ENCODE measurements around the gene RPS6KB1.
A peak's percentile ranks its signal among the peaks of the same experiment; 100 is the strongest.
"Not testable (repeated sequence)": the region's sequence is repeated elsewhere in the genome, so short reads cannot be mapped to it uniquely, and the experiment has no call there.

The RPS6KB1 gene

DNA sequence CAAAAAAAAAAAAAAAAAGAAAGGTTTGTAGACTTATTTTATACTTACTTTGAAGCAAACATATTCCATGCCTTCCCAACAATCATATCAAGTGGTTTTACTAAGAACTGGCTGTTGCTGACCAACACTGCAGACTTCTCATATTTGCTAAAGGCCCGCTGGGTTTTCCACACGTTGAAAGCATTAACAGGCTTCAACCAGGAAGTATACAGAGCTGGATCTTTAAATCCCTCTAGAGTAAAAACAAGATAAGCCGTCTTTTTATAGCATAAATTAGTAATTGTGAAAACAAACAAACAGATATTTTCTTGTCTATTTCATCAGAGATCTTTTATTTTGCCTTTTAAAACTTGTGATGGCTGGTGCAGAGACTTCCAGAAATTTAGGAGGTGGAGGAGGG, 29.3 kb upstream of the RPS6KB1 start:
- in situ Hi-C loops (cut with MboI; ENCODE audit: low pct_unique_long_range_greater_than_20kb, low sequenced_read_pairs) = no loop called here
- no peak for DNase-seq

DNA sequence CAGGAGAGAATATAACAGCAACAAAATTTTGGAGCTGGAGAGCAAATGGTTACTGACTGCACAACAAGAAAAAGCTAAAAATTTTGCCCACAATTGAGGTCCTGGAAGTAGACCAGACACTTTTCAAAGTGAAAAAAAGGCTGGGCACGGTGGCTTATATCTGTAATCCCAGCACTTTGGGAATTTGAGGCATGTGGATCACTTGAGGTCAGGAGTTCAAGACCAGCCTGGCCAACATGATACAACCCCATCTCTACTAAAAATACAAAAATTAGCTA, 23.0 kb upstream of the RPS6KB1 start:
- in situ Hi-C loops (cut with MboI; ENCODE audit: low pct_unique_long_range_greater_than_20kb, low sequenced_read_pairs) = no loop called here
- DNase-seq = no peak

DNA sequence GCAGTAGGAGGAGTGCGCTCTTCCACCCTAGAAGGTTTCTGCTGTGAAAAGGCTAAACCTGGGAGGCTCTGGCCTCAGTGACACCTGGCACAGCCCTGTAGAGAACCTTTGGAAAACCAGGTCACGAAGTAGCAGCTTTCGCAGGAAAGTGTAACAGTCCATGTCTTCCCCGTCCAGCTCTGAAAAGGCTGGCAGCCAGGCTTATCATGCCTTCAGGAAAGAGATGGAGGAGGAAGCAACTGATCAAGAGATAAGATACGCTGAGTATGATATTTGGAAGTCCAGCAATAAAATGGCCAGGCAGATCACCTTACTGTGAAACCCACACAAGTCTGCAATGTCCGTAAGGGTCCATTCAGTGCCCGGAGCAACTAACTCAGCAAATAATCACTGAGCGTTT, 22.4 kb upstream of the RPS6KB1 start:
- no peak for DNase-seq
- in situ Hi-C loops (cut with MboI; ENCODE audit: low pct_unique_long_range_greater_than_20kb, low sequenced_read_pairs) = no loop called here

DNA sequence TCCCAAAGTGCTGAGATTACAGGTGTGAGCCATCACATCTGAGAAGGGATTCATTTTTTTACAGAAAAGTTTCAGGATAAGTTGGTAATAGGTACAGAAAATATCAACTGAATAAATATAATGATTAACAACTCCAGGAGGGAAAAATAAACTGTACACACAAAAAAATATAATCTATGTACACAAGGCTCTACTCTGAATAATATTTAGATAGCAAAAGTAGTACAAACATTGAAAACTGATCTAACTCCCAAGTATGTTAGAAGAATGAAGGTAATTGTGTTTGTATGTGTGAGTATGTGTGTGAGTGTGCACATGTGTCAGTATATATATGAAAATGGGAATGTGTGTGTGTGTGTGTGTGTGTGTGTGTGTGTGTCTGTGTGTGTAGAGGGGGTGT, 20.6 kb upstream of the RPS6KB1 start:
- in situ Hi-C loops (cut with MboI; ENCODE audit: low pct_unique_long_range_greater_than_20kb, low sequenced_read_pairs) = no loop called here
- no peak for DNase-seq

DNA sequence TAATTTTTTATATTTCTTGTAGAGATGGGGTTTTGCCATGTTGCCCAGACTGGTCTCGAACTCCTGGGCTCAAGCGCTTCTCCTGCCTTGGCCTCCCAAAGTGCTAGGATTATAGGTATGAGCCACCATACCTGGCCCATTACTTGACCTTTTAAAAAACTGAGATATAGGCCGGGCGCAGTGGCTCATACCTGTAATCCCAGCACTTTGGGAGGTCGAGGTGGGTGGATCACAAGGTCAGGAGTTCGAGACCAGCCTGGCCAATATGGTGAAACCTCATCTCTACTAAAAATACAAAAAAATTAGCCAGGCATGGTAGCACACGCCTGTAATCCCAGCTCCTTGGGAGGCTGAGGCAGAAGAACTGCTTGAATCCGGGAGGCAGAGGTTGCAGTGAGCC, 19.5 kb upstream of the RPS6KB1 start:
- DNase-seq; in situ Hi-C loops (cut with MboI; ENCODE audit: low pct_unique_long_range_greater_than_20kb, low sequenced_read_pairs): not testable (repeated sequence)

DNA sequence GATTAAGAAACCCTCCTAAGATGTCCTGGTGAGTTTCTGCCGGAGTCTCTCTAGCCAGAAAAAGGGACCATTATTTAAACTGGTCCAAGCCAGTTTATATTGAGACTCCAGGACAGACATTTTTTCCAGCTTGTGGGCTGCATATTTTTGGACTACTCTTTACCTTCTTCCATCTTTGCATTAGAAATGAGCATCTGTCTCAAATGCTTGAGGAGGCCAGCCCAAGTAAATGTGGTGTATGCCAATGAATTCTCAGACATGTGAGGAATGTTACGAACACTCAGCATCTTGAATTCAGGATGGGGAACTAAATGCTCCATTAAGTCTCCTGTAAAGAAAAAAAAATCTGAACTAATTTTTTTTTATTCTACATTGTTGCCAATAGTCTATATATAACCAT, 18.5 kb upstream of the RPS6KB1 start:
- DNase-seq = no peak
- in situ Hi-C loops (cut with MboI; ENCODE audit: low pct_unique_long_range_greater_than_20kb, low sequenced_read_pairs) = no loop called here

DNA sequence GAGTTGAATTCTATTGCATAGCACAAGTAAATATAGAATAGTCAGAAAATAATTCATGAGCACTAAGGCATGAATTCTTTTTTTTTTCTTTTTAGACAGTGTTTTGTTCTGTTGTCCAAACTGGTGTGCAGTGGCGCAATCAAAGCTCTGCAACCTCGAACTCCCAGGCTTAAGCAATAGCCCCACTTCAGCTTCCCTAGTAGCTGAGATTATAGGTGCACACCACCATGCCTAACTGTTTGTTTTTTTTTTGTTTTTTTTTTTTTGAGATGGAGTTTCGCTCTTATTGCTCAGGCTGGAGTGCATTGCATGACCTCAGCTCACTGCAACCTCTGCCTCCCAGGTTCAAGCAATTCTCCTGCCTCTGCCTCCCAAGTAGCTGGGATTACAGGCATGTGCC, 16.8 kb upstream of the RPS6KB1 start:
- in situ Hi-C loops (cut with MboI; ENCODE audit: low pct_unique_long_range_greater_than_20kb, low sequenced_read_pairs) = no loop called here
- no peak for DNase-seq

DNA sequence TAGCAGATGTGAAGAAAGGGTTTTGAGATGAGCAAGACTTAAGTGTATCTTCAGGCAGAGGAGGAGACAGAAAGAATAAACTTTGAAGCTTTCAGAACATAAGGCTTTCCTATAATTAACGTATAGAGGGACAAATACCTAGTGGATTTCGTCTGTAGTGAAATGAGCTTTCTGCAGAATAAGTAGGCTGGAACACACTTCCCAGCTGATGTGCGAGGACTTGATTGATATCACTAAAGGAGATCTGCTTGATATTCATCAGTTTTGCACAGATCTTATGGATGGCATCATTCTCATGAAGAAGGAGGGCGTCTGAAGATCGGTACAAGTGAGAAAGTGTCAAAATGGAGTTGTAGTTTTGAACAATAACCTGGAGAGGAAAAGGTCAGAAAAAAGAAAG, 15.0 kb upstream of the RPS6KB1 start:
- DNase-seq = no peak
- in situ Hi-C loops (cut with MboI; ENCODE audit: low pct_unique_long_range_greater_than_20kb, low sequenced_read_pairs) = no loop called here

DNA sequence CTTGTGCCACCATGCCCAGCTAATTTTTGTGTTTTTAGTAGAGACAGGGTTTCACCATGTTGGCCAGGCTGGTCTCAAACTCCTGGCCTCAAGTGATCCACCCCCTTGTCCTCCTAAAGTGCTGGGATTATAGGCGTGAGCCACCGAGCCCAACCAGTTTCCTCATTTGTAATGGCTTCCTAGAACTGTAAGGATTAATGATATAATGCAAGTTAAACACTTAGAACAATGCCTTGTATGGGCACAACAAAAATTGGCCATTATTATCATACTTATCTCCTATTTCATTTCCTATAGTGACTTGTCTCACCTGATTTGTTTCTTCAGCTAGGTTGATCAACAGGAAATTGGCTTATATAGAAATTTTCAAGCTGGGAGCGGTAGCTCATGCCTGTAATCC, 14.3 kb upstream of the RPS6KB1 start:
- in situ Hi-C loops (cut with MboI; ENCODE audit: low pct_unique_long_range_greater_than_20kb, low sequenced_read_pairs) = no loop called here

DNA sequence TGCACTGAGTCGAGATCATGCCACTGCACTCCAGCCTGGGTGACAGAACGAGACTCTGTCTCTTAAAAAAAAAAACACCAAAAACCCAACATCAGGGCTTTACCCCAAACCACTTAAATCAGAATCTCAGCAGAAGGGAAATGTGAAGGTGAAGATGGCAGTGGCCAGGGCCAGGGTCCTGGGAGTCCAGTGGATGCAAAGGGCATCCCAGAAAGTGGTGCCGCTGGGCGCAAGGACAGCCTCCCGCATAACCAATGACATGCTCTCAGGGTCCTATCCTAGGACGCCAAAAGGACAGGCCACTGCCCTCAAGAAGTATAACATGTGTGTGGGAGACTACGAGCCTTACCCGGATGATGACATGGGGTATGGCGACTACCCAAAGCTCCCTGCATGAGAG, 8.1 kb upstream of the RPS6KB1 start:
- in situ Hi-C loops (cut with MboI; ENCODE audit: low pct_unique_long_range_greater_than_20kb, low sequenced_read_pairs) = no loop called here
- no peak for DNase-seq

More for the DNA sequence above, 14.3 kb upstream of the RPS6KB1 start:
- no peak for DNase-seq

DNA sequence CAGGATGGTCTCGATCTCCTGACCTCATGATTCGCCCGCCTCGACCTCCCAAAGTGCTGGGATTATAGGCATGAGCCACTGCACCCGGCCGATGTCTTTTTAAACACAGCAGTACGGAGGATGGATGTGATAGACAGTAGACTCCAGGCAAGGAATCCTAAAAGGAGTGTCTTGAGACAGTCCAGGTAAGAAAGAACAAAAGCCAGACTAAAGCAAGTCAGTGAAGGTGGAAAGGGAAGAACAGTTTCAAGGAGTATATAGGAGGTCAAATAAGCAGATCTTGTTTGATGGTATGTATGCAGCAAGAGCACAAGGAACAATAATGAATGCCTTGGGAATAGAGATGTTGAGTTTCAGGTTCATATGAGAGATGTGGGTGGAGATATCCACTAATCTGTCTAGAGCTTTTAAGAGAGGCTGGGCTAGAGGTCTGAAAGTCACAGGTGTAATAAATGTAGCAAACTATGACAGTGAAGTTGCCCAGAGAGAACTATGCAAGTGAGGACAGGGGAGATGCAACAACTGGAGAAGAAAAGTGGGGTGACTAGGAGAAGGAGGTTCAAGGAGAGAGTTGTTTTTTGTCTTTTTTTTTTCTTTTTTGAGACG, 4.7 kb upstream of the RPS6KB1 start:
- DNase-seq = no peak
- in situ Hi-C loops (cut with MboI; ENCODE audit: low pct_unique_long_range_greater_than_20kb, low sequenced_read_pairs) = no loop called here

DNA sequence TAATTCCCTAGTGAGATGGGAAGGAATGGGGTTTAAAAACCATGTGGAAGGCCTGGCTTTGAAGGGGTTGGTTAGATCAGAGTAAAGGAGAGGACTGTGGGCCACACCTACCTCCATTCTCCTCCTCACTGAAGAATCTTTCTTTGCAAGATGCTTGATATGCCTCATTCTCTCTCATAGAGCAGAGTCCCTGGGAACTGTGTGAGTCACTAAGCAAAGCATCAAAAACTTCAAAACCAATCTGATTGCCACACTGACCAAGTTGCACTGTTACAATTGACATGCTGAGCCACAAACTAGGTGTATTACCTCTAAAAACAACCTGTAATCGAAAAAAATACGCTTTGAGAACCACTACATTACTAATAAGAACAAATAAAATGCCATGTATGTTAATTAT, 2.2 kb upstream of the RPS6KB1 start:
- no peak for DNase-seq
- in situ Hi-C loops (cut with MboI; ENCODE audit: low pct_unique_long_range_greater_than_20kb, low sequenced_read_pairs) = no loop called here

DNA sequence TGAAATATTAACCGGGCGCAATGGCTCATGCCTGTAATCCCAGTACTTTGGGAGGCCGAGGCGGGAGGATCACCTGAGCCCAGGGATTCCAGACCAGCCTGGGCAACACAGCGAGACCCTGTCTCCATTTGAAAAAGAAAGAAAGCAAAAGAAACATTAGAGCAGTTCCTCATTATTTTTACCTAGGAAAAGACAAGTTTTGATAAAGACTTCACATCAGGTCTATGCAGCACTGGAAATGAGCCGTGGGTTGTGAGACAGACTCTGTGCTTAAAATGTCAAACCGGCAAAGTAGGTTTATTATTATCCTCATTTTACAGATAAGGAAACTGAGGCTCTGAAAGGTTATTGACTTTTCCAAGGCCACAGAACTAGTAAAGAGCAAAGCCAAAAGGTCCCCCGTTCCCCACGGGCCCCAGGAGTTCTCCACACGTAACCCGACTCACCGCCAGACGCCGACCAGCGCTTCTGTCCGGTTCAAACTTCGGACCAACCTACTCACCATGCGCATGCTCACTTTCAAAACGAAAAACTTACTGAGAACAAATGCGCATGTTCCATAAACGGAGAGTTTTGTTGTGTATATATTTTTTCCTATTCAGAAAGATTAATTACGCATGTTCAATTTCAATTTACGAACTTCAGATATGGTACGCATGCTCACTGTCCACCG, 534 bp upstream of the RPS6KB1 start:
- in situ Hi-C loops (cut with MboI; ENCODE audit: low pct_unique_long_range_greater_than_20kb, low sequenced_read_pairs) = no loop called here
- no peak for DNase-seq

DNA sequence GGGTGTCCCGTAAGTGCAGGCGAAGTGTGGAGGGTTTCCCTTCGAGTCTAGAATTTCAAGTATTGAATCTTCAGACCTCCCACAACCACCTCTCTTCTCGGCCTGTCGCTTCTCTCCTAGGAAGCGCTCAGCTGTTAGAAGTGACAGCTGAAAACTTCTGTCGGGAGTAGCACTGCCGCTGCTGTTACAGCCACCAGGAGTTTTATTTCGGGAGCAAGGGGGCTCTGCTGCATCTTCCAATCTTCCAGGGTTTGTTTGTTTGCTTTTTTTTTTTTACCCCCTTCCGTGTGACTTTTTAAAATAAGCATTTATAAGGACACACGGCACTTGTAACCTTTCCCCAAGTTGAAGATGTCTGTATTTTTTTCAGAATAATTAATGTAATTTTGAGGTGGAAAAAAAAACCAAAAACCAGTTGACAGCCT, 767 bp downstream of the RPS6KB1 start:
- peak; percentile 55 for DNase-seq
- in situ Hi-C loops (cut with MboI; ENCODE audit: low pct_unique_long_range_greater_than_20kb, low sequenced_read_pairs) = no loop called here

DNA sequence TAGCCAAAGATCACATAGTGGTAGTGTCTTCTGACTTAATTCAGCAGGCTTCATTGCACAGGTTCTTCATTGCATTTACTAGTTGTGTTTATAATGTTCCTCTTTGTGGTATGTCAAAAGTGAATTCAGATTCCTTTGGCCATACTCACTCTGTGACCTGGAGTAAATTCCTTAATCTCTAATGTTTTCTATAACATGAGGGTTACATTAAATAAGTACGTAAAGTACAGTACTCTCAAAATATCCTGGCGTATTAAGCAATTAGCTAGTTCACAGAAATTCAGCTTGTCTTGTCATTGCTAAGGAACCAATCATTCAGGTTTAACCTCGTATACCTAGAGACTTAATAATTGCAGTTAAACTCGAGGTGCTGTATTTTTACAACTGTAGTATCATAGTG, 4.2 kb downstream of the RPS6KB1 start:
- DNase-seq = no peak
- in situ Hi-C loops (cut with MboI; ENCODE audit: low pct_unique_long_range_greater_than_20kb, low sequenced_read_pairs) = no loop called here

DNA sequence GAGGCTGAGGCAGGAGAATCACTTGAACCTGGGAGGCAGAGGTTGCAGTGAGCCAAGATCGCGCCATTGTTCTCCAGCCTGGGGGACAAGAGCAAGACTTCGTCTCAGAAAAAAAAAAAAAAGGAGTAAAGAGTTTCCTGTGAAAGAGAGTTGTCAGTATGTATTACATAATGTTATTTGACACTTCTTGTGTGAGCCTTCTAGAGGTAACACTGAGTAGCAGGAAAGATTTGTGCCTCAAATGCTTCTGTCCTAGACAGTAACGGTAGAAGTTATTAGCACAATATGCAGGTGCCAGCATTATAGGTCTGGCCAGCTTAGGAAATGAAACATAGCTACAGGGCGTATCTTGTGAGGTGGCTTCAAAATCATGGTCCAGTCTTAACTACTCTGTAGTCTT, 6.2 kb downstream of the RPS6KB1 start:
- DNase-seq = no peak
- in situ Hi-C loops (cut with MboI; ENCODE audit: low pct_unique_long_range_greater_than_20kb, low sequenced_read_pairs) = no loop called here

DNA sequence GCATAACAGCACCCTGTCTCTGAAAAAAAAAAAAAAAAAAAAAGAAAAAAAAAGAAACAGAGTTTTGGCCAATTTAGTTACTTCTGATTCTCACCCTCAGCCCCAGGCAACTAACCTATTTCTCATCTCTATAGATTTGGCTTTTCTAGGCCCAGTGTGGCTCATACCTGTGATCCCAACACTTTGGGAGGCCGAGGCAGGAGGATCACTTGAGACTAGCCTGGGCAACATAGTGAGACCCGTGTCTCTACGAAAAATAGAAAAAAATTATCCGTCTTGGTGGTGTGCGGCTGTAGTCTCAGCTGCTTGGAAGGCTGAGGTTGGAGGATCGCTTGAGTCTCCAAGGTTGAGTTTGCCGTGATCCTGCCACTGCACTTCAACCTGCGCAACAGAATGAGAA, 8.7 kb downstream of the RPS6KB1 start:
- DNase-seq = no peak
- in situ Hi-C loops (cut with MboI; ENCODE audit: low pct_unique_long_range_greater_than_20kb, low sequenced_read_pairs) = loop anchor here (25.0 kb wide), 1 partner anchor 161 kb away; no protein-coding TSS in a partner anchor

DNA sequence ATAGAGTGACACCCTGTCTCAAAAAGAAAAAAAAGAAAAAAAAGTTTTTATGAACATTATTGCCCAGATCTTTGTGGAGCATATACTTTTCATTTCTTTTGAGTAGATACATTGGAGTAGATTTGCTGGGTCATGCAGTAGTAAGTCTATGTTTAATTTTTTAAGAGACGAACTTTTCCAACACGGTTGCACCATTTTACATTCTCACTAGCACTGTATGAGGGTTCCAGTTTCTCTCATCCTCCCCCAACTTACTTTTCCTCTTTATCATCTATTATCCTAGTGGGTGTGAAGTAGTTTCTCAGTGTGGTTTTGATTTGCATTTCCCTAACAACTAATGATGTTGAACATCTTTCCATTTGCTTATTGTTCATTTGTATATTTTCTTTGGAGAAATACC, 10.5 kb downstream of the RPS6KB1 start:
- in situ Hi-C loops (cut with MboI; ENCODE audit: low pct_unique_long_range_greater_than_20kb, low sequenced_read_pairs) = loop anchor here (25.0 kb wide), 1 partner anchor 159 kb away; no protein-coding TSS in a partner anchor
- DNase-seq = no peak

DNA sequence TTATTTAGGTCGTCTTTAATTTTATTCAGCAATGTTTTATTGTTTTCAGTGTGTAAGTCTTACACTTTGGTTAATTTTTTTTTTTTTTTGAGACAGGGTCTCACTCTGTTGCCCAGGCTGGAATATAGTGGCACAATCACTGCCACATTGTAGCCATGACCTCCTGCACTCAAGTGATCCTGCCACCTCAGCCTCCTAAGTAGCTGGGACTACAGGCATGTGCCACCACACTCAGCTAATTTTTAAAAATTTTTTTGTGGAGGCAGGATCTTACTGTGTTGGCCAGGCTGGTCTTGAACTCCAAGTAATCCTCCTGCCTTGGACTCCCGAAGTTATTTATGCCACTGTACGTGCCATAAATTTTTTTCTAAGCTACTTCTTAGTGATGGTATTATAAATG, 14.5 kb downstream of the RPS6KB1 start:
- in situ Hi-C loops (cut with MboI; ENCODE audit: low pct_unique_long_range_greater_than_20kb, low sequenced_read_pairs) = loop anchor here (25.0 kb wide), 1 partner anchor 155 kb away; no protein-coding TSS in a partner anchor
- DNase-seq = no peak

DNA sequence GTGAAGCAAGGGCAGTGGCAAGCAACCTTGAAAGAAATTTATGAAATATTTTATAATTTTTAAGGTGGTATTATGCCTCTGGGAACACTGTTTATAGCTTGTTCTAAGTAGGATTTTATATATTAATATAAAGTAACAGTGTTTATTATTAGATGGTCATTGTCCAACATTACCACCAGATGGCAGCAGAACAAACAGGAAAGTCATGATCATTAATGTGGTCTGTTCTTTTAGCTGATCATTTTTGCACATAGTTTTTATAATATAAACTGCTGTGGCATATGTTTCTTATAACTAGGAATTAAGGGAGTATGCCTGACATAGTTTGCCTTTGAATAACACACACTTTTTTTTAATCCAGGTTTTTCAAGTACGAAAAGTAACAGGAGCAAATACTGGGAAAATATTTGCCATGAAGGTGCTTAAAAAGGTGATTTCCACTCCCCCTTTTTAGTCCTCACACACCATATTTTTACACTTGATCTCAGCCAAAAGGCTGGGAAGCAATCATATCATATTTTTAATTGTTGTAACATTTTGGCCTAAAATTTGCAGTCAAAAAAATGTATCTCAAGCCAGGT, 21.4 kb downstream of the RPS6KB1 start:
- peak; percentile 28 for DNase-seq
- in situ Hi-C loops (cut with MboI; ENCODE audit: low pct_unique_long_range_greater_than_20kb, low sequenced_read_pairs) = loop anchor here (25.0 kb wide), 1 partner anchor 148 kb away; no protein-coding TSS in a partner anchor

DNA sequence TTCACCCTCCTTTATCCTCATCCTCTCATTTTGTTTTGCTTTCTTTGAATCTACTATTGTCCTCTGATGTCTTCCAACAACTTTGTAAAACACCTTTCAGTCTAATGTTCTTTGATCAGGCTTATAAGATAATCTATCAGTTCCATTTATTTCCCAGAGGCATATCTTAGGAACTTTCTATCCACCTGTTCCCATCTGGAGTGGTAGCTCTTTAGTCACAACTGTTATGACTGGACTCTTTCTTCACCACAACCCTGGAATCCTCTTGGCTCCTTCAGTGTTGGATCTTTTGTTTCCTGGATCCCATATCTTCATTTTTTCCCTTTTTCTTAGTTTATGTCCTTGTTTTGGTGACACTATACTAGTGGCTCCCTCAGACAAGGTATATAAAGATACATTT, 23.5 kb downstream of the RPS6KB1 start:
- in situ Hi-C loops (cut with MboI; ENCODE audit: low pct_unique_long_range_greater_than_20kb, low sequenced_read_pairs) = loop anchor here (25.0 kb wide), 1 partner anchor 146 kb away; no protein-coding TSS in a partner anchor
- DNase-seq = no peak
